Heart left ventricle (tissue), 16 donors: ENCODE measurements around the gene PRIMA1. TPM values are rescaled to one million over a fixed set of nuclear protein-coding genes. Genes with fewer than 3 reads are reported as not detected.
"Not testable (repeated sequence)": the region's sequence is repeated elsewhere in the genome, so short reads cannot be mapped to it uniquely, and the experiment has no call there.

Experiments
- ATAC-seq, 4 donors: fragments of 200-7000 bp; cut with Tn5 transposase; one replicate each; pipeline ENCODE4 v1.9.1; 2020 to 2022; ENCODE audit warnings: moderate library complexity in 4 of 4, mild to moderate bottlenecking in 3 of 4, moderate number of reproducible peaks in 1 of 4
- DNase-seq, 5 donors: peaks; one replicate each; pipeline ENCODE4 v3.0.0-alpha.2; 2020
- H3K27ac ChIP-seq, 12 donors: fragments of 200-600 bp; sonication (generic) in 4 of 12; one replicate each; pipeline versions ENCODE4 v1.5.0 to v1.8.0; 2016 to 2022; ENCODE audit warnings: mild to moderate bottlenecking in 2 of 12
- H3K27me3 ChIP-seq, 9 donors: fragments of 200-600 bp; sonication (generic) in 2 of 9; one replicate each; pipeline versions ENCODE4 v1.5.1 to v1.8.0; 2016 to 2022; ENCODE audit warnings: mild to moderate bottlenecking in 3 of 9
- H3K36me3 ChIP-seq, 9 donors: fragments of 200-600 bp; sonication (generic) in 2 of 9; one replicate each; pipeline versions ENCODE4 v1.5.0 to v1.8.0; 2018 to 2022; ENCODE audit warnings: mild to moderate bottlenecking in 2 of 9
- H3K4me1 ChIP-seq, 12 donors: fragments of 200-600 bp; sonication (generic) in 4 of 12; one replicate each; pipeline versions ENCODE4 v1.5.0 to v1.8.0; 2016 to 2022; ENCODE audit warnings: mild to moderate bottlenecking in 3 of 12
- H3K4me3 ChIP-seq, 12 donors: fragments of 200-600 bp; sonication (generic) in 4 of 12; one replicate each; pipeline versions ENCODE4 v1.5.0 to v1.8.0; 2017 to 2022; ENCODE audit warnings: mild to moderate bottlenecking in 9 of 12, moderate library complexity in 4 of 12
- H3K9me3 ChIP-seq, 12 donors: fragments of 200-600 bp; sonication (generic) in 4 of 12; one replicate each; pipeline versions ENCODE4 v1.5.0 to v1.8.0; 2016 to 2022; ENCODE audit warnings: mild to moderate bottlenecking in 1 of 12
- POLR2A ChIP-seq, 2 donors: fragments of 450-650 bp; IDR thresholded peaks; one replicate each; pipeline ENCODE4 v1.6.1; 2017; ENCODE audit warnings: antibody characterized with exemption in 2 of 2, mild to moderate bottlenecking in 2 of 2, moderate library complexity in 2 of 2
- WGBS, 4 donors: extraction: QIAGEN DNeasy Blood & Tissue Kit in 2 of 4; methylation state at CpG; one replicate each; pipeline versions ENCODE4 v1.1.5 to v1.1.7; 2013 to 2018; 5-methylcytosine and 5-hydroxymethylcytosine counted together
- intact Hi-C, 10 donors: fragments of 100-400 bp; cut with DNase I; formaldehyde crosslinking; loops; one replicate each; pipeline versions ENCODE4 v1.11.1 to v1.14.2; 2022
- polyA plus RNA-seq, 2 donors: library from polyadenylated mRNA; stranded (reverse); fragments of 200-250 nt; gene quantifications; one replicate each; pipeline ENCODE4 v1.2.3, GENCODE V29; 2013
- total RNA-seq, 9 donors: library from RNA; depleted of rRNA in 2 of 9; stranded (reverse); fragments of >200 nt in 2 of 9; fragmentation: NEBNext Ultra II Directional in 3 of 9; extraction: Animal tissue kit (Norgen Biotek cat#: 25700) in 3 of 9; gene quantifications; one replicate each; pipeline versions ENCODE4 v1.1.0 to v1.2.4, GENCODE V29; 2016 to 2023
- TF ChIP-seq, protein P1 (sequence below), 12 donors: fragments of 200-600 bp; sonication (generic) in 4 of 12; IDR thresholded peaks; one replicate each; pipeline versions ENCODE4 v1.5.0 to v1.8.0; 2018 to 2022; ENCODE audit warnings: antibody characterized with exemption in 12 of 12, mild to moderate bottlenecking in 5 of 12
- donor health status: ischemic (EF 13 %, LVEDD 7.1; RV severe dilation, severe dysfunction).
- donor health status: healthy with polysubstance abuse.
- donor health status: DM: no; HTN: yes; CAD: no.
- donor health status: DM: no; HTN: no; CAD: no.
- donor health status: ischemic (EF 25% LVEDD 6.9; RV normal size, moderate dysfunction).
- donor health status: ischemic (EF 25% LVEDD 5.7; RV mildly dilated, moderate dysfunction).
- donor health status: healthy.
- donor health status: DM: yes; HTN: yes; CAD: no.
- donor health status: ischemic (EF 35%, LVEDD 5.7; RV mildly dilated, moderate dysfunction).
- donor health status: nonischemic (EF 11% LVEDD 7.7; RV severe dilation, severe dysfunction).
- donor health status: DM: yes; HTN: yes; CAD: no.
- donor health status: PGD.
- donor health status: ischemic (EF 29% LVEDD 5.4; RV normal size, mild dysfunction).
- donor health status: nonischemic (EF 23%, LVEDD 6.1; RV moderate dilation, normal function).

The PRIMA1 gene
- total and polyA plus RNA-seq, 11 donors = 1.4 to 27.5 (median 5.0) TPM

GRCh38 chr14:93824076-93824475 lies 35.8 kb upstream of the PRIMA1 start:
- no peaks in the 10 kb centered on the region for H3K9me3 ChIP-seq
- WGBS, 4 donors = 67 to 85% (median 68%) methylated on average over 5 to 9 of the region's 9 CpGs
- peaks cover 0 to 29% (median 7%) of the 10 kb centered on the region in 9 donors for H3K27me3 ChIP-seq
- no peak overlapping the region for H3K4me3 ChIP-seq
- ATAC-seq (no peak), DNase-seq (no peak)
- H3K27ac ChIP-seq = no peak overlapping the region
- H3K36me3 ChIP-seq = no peaks in the 10 kb centered on the region
- H3K4me1 ChIP-seq = no peaks in the 10 kb centered on the region
- TF ChIP-seq POLR2A (IDR thresholded peaks at IDR 0.05) = no peak
- intact Hi-C loops = no loop called here

- TF ChIP-seq POLR2A (IDR thresholded peaks at IDR 0.05) = no peak
- TF ChIP-seq, protein P1, sequence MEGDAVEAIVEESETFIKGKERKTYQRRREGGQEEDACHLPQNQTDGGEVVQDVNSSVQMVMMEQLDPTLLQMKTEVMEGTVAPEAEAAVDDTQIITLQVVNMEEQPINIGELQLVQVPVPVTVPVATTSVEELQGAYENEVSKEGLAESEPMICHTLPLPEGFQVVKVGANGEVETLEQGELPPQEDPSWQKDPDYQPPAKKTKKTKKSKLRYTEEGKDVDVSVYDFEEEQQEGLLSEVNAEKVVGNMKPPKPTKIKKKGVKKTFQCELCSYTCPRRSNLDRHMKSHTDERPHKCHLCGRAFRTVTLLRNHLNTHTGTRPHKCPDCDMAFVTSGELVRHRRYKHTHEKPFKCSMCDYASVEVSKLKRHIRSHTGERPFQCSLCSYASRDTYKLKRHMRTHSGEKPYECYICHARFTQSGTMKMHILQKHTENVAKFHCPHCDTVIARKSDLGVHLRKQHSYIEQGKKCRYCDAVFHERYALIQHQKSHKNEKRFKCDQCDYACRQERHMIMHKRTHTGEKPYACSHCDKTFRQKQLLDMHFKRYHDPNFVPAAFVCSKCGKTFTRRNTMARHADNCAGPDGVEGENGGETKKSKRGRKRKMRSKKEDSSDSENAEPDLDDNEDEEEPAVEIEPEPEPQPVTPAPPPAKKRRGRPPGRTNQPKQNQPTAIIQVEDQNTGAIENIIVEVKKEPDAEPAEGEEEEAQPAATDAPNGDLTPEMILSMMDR (IDR thresholded peaks at IDR 0.05) = no peak
Observed at GRCh38 chr14:93821051-93821450, 32.8 kb upstream of the PRIMA1 start.

GRCh38 chr14:93818857-93819256 lies 30.6 kb upstream of the PRIMA1 start:
- TF ChIP-seq POLR2A (IDR thresholded peaks at IDR 0.05) = no peak
- Histone ChIP-seq H3K27me3 (peaks cover 0 to 10% (median 0%) of the 10 kb centered on the region in 9 donors), H3K4me3 (no peak overlapping the region), H3K27ac (no peak overlapping the region), H3K9me3 (peaks cover 0 to 23% (median 20%) of the 10 kb centered on the region in 12 donors), H3K36me3 (no peaks in the 10 kb centered on the region), H3K4me1 (no peaks in the 10 kb centered on the region)
- DNase-seq (no peak), ATAC-seq (no peak)
- WGBS, 4 donors = 86 to 90% (median 90%) methylated on average over 10 of the region's 10 CpGs
- intact Hi-C loops = no loop called here

More at GRCh38 chr14:93821051-93821450, 32.8 kb upstream of the PRIMA1 start:
- Histone ChIP-seq H3K36me3 (no peaks in the 10 kb centered on the region), H3K9me3 (peaks cover 0 to 2% (median under 1%) of the 10 kb centered on the region in 12 donors), H3K4me3 (no peak overlapping the region), H3K27ac (no peak overlapping the region), H3K4me1 (no peaks in the 10 kb centered on the region), H3K27me3 (peaks cover 0 to 29% (median 7%) of the 10 kb centered on the region in 9 donors)
- DNase-seq (no peak), ATAC-seq (no peak)
- 70 to 81% (median 75%) methylated on average over 6 of the region's 6 CpGs for WGBS, 4 donors
- intact Hi-C loops = no loop called here

DNA sequence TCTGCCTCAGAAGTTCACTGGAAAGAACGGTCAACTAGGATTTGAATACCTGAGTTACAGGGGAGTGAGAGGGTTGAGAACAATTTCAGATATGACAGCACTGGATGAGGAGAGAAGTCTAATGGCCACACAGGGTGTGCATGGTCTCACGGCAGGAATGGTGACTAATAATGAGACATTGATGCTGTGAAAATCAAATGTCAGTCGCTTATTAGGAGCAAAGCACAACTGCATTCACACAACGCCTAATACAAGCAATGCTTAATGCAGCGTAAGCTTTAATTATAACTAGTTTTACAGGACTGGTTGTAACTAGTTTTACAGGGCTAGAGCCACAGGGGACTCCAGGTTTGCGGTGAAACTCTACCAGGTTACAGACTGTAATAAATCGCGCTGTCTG lies 23.4 kb upstream of the PRIMA1 start:
- TF ChIP-seq POLR2A (IDR thresholded peaks at IDR 0.05) = no peak
- TF ChIP-seq, protein P1 (IDR thresholded peaks at IDR 0.05) = no peak
- Histone ChIP-seq H3K9me3 (peaks cover 0 to 30% (median 21%) of the 10 kb centered on the region in 12 donors), H3K27me3 (peaks cover 0 to 2% (median 0%) of the 10 kb centered on the region in 9 donors), H3K4me3 (no peak overlapping the region), H3K4me1 (no peaks in the 10 kb centered on the region), H3K36me3 (no peaks in the 10 kb centered on the region), H3K27ac (no peak overlapping the region)
- intact Hi-C loops = no loop called here
- no peak for ATAC-seq
- WGBS, 4 donors = 84 to 92% (median 90%) methylated on average over 8 of the region's 8 CpGs
- DNase-seq = no peak

- TF ChIP-seq, protein P1 (IDR thresholded peaks at IDR 0.05) = no peak
- no peak for TF ChIP-seq POLR2A (IDR thresholded peaks at IDR 0.05)
- no peaks in the 10 kb centered on the region for H3K4me1 ChIP-seq
- H3K27me3 ChIP-seq = peaks cover 0 to 2% (median 0%) of the 10 kb centered on the region in 9 donors
- no peak overlapping the region for H3K27ac ChIP-seq
- H3K4me3 ChIP-seq = no peak overlapping the region
- intact Hi-C loops = no loop called here
- WGBS, 4 donors = 67 to 100% (median 89%) methylated on average over 1 of the region's 1 CpG
- no peaks in the 10 kb centered on the region for H3K36me3 ChIP-seq
- peaks cover 0 to 28% (median 18%) of the 10 kb centered on the region in 12 donors for H3K9me3 ChIP-seq
- ATAC-seq = no peak
- DNase-seq = no peak
Observed at GRCh38 chr14:93811020-93811419, 22.7 kb upstream of the PRIMA1 start.

GRCh38 chr14:93809491-93810420 lies 21.5 kb upstream of the PRIMA1 start:
- peaks cover 0 to 16% (median 7%) of the 10 kb centered on the region in 12 donors for H3K9me3 ChIP-seq
- ATAC-seq, H3K4me1 ChIP-seq, H3K36me3 ChIP-seq, H3K27ac ChIP-seq, DNase-seq, H3K27me3 ChIP-seq, intact Hi-C loops, H3K4me3 ChIP-seq: not testable (repeated sequence)
- WGBS, 4 donors = 46 to 57% (median 49%) methylated on average over 6 of the region's 6 CpGs
